Smooth muscle cell (in vitro differentiated cells): Measurements from ENCODE around the gene TMEM267. TPM values are rescaled to one million over a fixed set of nuclear protein-coding genes. Genes with fewer than 3 reads are reported as not detected.
"Not testable (repeated sequence)": the region's sequence is repeated elsewhere in the genome, so short reads cannot be mapped to it uniquely, and the experiment has no call there.

Source experiments
- DNase-seq: peaks from one replicate; lab custom pipeline; 2025; ENCODE audit not compliant: unreplicated experiment; lab: John Stamatoyannopoulos, UW
- H2AFZ ChIP-seq: fragments of 200-600 bp; sonication (generic); 2 replicates; pipeline ENCODE4 v1.6.0; 2016; ENCODE audit warnings: antibody characterized with exemption, low read depth, mild to moderate bottlenecking
- H3F3A ChIP-seq: fragments of 200-600 bp; sonication (generic); 2 replicates; pipeline ENCODE4 v1.6.0; 2017; ENCODE audit warnings: antibody characterized with exemption, low read depth
- H3K27ac ChIP-seq: fragments of 200-600 bp; sonication (generic); 2 replicates; pipeline ENCODE4 v1.5.1; 2016; ENCODE audit warnings: low read depth, mild to moderate bottlenecking
- H3K27me3 ChIP-seq: fragments of 200-600 bp; sonication (generic); 2 replicates; pipeline ENCODE4 v1.6.1; 2016; ENCODE audit warnings: low read depth, mild to moderate bottlenecking
- H3K36me3 ChIP-seq: fragments of 200-600 bp; sonication (generic); 2 replicates; pipeline ENCODE4 v1.5.1; 2016; ENCODE audit warnings: low read depth
- H3K4me1 ChIP-seq: fragments of 200-600 bp; sonication (generic); 2 replicates; pipeline ENCODE4 v1.5.1; 2016; ENCODE audit warnings: low read depth
- H3K4me2 ChIP-seq: fragments of 200-600 bp; sonication (generic); 2 replicates; pipeline ENCODE4 v1.6.0; 2016; ENCODE audit warnings: mild to moderate bottlenecking
- H3K4me3 ChIP-seq: fragments of 200-600 bp; sonication (generic); 2 replicates; pipeline ENCODE4 v1.5.1; 2016; ENCODE audit warnings: mild to moderate bottlenecking
- H3K79me2 ChIP-seq: fragments of 200-600 bp; sonication (generic); 2 replicates; pipeline ENCODE4 v1.6.0; 2016; ENCODE audit warnings: low read depth, mild to moderate bottlenecking
- H3K9ac ChIP-seq: fragments of 200-600 bp; sonication (generic); 2 replicates; pipeline ENCODE4 v1.6.0; 2016; ENCODE audit warnings: low read depth
- H3K9me3 ChIP-seq: fragments of 200-600 bp; sonication (generic); replicated peaks from 2 replicates; pipeline ENCODE4 v1.5.1; 2016; ENCODE audit warnings: low read depth
- H4K20me1 ChIP-seq: fragments of 200-600 bp; sonication (generic); 2 replicates; pipeline ENCODE4 v1.6.0; 2016; ENCODE audit warnings: low read depth
- CTCF ChIP-seq: fragments of 200-600 bp; sonication (generic); IDR thresholded peaks from 2 replicates; pipeline ENCODE4 v1.5.1; 2017; ENCODE audit warnings: borderline replicate concordance, mild to moderate bottlenecking, antibody characterized with exemption; ENCODE audit not compliant: insufficient read depth, poor library complexity, severe bottlenecking
- WGBS: methylation state at CpG from one replicate; pipeline ENCODE4 v1.1.7; 2016; ENCODE audit warnings: low lambda C conversion rate; 5-methylcytosine and 5-hydroxymethylcytosine counted together
- polyA plus RNA-seq: library from polyadenylated mRNA; unstranded; fragments of >200 nt; fragmentation: Nextera tagmentation; extraction: Ambion mirVana; gene quantifications from 2 replicates; pipeline ENCODE4 v1.2.1, GENCODE V29; 2016
- total RNA-seq: library from RNA; depleted of rRNA; stranded (reverse); fragments of >200 nt; gene quantifications from 2 replicates; pipeline ENCODE4 v1.2.3, GENCODE V29; 2014

The TMEM267 gene
- total and polyA plus RNA-seq, 2 experiments from 2014 or later: 7.4 to 22.9 TPM

GRCh38 chr5:43461066-43461465 lies 22.6 kb downstream of the TMEM267 start:
- Histone ChIP-seq H3K36me3 (peaks cover 2% of the 10 kb centered on the region), H3F3A (no peaks in the 10 kb centered on the region), H3K4me3 (no peak overlapping the region), H3K27ac (no peak overlapping the region), H2AFZ (no peak overlapping the region), H3K4me2 (no peak overlapping the region), H3K9me3 (peaks cover 2% of the 10 kb centered on the region), H3K27me3 (no peaks in the 10 kb centered on the region), H3K4me1 (no peaks in the 10 kb centered on the region), H3K79me2 (no peaks in the 10 kb centered on the region), H3K9ac (no peak overlapping the region), H4K20me1 (no peaks in the 10 kb centered on the region)
- WGBS: 96% methylated on average over 1 of the region's 1 CpG
- DNase-seq: no peak
- no peak for TF ChIP-seq CTCF

- Histone ChIP-seq H3K27ac (no peak overlapping the region), H3K9ac (no peak overlapping the region), H3K4me1 (no peaks in the 10 kb centered on the region), H3K9me3 (peaks cover 2% of the 10 kb centered on the region), H3K4me3 (no peak overlapping the region), H2AFZ (no peak overlapping the region), H3K4me2 (no peak overlapping the region), H3K27me3 (no peaks in the 10 kb centered on the region), H3K36me3 (no peaks in the 10 kb centered on the region), H3F3A (no peaks in the 10 kb centered on the region), H4K20me1 (no peaks in the 10 kb centered on the region), H3K79me2 (no peaks in the 10 kb centered on the region)
- TF ChIP-seq CTCF: no peak
- no peak for DNase-seq
- 98% methylated on average over 3 of the region's 3 CpGs for WGBS
These were observed 27.1 kb downstream of the TMEM267 start for GRCh38 chr5:43456556-43456955.

GRCh38 chr5:43441575-43441974 lies 42.1 kb downstream of the TMEM267 start:
- not testable (repeated sequence) for H3F3A ChIP-seq, H3K4me2 ChIP-seq, H4K20me1 ChIP-seq, H3K9ac ChIP-seq, H3K27me3 ChIP-seq, H3K36me3 ChIP-seq, H3K4me1 ChIP-seq, H3K27ac ChIP-seq, H2AFZ ChIP-seq, H3K79me2 ChIP-seq, DNase-seq, H3K4me3 ChIP-seq, H3K9me3 ChIP-seq

- no peaks in the 10 kb centered on the region for H3K27me3 ChIP-seq
- no peak for DNase-seq
- no peak overlapping the region for H3K4me2 ChIP-seq
- H3K9me3 ChIP-seq: no peaks in the 10 kb centered on the region
- no peaks in the 10 kb centered on the region for H3K79me2 ChIP-seq
- no peaks in the 10 kb centered on the region for H4K20me1 ChIP-seq
- no peaks in the 10 kb centered on the region for H3K36me3 ChIP-seq
- H3K9ac ChIP-seq: no peak overlapping the region
- no peak overlapping the region for H2AFZ ChIP-seq
- no peak overlapping the region for H3K4me3 ChIP-seq
- no peaks in the 10 kb centered on the region for H3F3A ChIP-seq
- 97% methylated on average over 3 of the region's 3 CpGs for WGBS
- H3K27ac ChIP-seq: no peak overlapping the region
- H3K4me1 ChIP-seq: no peaks in the 10 kb centered on the region
- no peak for TF ChIP-seq CTCF
These were observed 46.5 kb downstream of the TMEM267 start for GRCh38 chr5:43437062-43437660.
